HL-60/S4 treated with phorbol 12-myristate 13-acetate at 8.2 ng/mL for 4 days and 3 days (cell line): Measurements from ENCODE around the gene CCL25.
"Not testable (repeated sequence)": the region's sequence is repeated elsewhere in the genome, so short reads cannot be mapped to it uniquely, and the experiment has no call there.

Source experiments
- in situ Hi-C: fragments of 300-500 bp; cut with MboI; formaldehyde crosslinking; loops from 2 replicates; pipeline ENCODE4 v1.15.0; 2022; ENCODE audit warnings: low sequenced_read_pairs

The CCL25 gene

DNA sequence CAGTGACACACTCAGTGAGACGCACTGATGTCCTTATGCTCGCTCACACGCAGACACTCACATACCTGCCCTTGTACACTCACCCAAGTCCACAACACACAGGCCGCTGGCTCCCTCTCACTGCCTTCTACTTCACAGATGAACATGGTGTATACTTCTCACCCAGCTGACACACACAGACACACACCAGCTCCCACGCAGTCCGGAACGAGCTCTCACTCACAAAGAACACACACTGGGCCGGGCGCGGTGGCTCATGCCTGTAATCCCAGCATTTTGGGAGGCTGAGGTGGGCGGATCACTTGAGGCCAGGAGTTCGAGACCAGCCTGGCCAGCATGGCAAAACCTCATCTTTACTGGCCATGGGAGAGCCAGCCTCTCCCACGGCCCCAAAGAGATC, 31.6 kb downstream of the CCL25 start:
- in situ Hi-C loops = no loop called here

DNA sequence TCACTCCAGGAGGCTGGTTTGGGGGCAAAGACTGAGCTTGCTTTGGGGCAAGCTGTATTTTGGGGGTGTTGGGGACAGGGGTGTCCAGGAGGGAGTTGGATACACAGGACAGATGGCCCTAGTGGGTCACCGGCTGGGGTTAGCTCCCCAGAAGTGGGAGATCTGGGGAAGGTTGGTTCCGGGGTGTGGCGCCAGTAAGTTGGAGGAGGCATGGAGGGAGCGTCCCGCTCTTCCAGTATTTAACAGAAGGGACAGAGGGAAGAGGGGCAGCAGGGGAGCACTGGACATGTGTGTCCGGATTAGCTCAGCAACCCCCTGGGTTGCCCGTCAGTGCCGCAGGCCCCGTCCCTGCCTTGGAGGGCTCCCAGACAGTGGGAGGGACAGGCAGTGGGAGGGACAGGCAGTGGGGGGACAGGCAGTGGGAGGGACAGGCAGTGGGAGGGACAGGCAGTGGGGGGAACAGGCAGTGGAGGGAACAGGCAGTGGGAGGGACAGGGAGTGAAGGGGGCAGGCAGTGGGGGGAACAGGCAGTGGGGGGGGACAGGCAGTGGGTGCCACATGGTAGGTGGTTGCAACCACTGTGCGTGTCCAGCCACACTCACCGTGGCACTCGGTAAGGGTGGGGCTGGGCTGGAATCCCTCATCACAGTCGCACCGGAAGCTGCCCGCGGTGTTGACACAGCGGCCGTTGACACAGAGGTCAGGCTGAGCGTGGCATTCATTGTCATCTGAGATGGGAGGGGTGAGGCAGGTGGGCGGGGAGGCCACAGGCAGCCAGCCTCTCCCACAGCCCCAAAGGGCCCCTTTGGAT, 33.2 kb downstream of the CCL25 start:
- in situ Hi-C loops = no loop called here

DNA sequence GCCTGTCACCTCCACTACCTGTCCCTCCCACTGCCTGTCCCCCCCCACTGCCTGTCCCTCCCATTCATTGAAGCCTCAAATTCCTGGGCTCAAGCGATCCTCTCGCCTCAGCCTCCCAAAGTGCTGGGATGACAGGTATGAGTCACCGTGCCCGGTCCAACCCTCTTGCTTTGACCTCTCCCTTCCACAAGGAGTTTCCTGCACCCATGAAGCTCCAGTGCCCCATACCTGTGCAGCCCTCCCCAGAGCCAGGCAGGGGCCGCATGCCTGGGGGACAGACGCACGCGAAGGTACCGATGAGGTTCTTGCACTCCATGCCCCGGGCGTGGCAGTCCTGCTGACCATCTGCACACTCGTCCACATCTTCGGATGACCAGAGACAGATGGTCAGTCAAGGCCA, 34.3 kb downstream of the CCL25 start:
- in situ Hi-C loops = no loop called here

DNA sequence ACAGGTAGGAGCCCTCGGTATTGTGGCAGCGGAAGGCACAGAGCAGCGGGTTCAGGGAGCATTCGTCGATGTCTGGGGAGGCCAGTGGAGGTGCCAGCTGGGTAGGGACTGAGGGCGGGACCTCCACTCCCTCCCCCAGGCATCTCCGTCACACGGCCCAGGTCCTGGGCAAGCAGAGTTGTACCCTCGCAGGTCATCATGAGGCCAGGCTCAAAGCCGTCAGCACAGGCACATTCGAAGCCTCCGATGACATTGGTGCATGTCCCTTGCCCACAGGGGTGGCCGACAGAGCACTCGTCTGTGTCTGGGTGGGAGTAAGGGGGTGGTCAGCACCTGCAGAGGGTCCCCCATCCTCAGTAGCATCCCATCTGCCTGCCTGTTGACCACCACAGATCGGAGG, 35.3 kb downstream of the CCL25 start:
- in situ Hi-C loops = no loop called here

DNA sequence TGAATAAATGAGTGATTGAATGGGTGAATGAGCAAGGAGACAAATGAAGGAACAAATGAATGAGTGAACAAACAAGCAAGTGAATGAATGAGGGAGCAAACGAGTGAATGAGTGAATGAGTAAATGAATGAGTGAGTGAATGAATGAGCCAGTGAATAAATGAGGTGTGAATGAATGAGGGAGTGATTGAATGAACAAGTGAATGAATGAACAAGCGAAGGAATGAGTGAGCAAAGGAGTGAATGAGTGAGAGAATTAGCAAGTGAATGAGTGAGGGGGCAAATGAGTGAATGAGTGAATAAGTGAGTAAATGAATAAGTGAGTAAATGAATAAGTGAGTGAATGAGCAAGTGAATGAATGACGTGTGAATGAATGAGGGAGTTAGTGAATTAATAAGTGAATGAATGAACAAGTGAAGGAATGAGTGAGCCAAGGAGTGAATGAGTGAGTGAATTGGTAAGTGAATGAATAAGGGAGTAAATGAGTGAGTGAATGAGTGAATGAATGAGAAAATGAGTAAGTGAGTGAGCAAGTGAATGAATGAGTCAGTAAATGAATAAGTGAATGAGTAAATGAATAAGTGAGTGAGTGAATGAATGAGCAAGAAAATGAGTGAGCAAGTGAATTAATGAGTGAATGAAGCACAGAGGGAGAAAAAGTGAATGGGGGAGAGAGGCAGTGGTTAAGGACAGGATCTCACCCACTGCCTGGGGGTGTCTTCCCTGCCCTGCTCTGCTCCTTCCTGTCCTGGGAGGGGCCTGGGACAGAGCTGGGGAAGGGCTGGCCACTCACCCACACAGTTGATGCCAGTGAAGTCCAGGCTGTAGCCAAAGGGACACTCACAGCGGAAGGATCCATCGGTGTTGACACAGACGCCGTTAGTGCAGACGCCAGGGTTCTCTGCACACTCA, 36.4 kb downstream of the CCL25 start:
- in situ Hi-C loops = no loop called here

DNA sequence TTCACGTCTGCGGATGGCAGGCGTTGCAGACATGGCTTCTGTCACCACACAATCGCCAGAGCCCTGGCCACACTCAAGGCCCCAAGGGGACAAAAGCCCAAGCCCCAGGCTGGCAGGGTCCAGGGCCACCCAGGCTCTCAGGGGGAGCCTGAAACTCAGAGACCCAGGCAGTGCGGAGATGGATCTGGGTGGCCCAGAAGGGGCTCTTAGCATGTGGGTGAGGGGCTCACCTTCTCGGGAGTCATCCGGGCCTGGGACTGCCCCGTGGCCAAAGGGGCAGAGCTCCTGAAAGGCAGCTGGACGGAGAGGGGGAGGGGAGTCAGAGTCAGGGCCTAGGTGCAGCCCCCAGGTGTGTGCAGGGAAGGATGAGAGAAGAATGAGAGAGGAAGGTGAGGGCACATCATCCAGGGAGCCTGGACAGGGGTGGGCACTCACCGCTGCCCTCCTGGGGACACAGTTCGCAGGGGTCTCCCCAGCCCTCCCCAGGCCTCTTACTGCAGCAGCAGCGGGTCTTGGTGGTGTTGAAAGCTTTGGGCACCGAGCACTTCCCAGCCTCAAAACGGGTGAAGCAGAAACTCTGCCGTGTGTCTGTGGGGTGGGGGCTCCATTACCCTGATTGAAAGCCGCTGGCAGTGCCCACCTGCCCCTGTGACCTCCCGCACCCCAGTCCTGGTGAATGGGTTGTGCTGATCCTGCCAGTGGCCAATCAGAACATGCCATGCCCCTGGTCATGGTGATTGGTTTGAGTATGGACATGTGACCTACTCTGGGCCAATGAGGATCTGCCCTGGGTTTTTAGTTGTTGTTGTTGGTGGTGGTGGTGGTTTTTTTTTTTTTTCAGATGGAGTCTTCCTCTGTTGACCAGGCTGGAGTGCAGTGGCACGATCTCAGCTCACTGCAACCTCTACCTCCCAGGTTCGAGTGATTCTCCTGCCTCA, 37.4 kb downstream of the CCL25 start:
- in situ Hi-C loops = no loop called here

DNA sequence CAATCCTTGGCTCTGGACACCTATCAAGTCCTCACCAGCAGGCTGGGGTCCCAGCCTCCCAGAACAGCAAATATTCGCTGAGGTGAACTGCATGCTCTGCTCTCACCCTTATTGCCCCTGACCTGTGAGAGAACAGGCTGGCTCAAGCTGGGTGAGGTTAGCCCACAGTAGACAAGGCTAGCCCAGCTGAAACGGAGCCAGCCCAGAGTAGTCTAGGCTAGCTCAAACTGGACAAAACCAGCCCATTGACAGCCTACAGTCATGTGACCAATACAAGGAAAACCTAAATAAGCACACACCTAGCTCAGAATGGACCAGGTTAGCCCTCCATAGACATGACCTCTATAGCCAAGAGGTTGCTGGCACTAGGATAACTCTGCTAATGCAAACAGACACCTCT, 38.4 kb downstream of the CCL25 start:
- in situ Hi-C loops = no loop called here

DNA sequence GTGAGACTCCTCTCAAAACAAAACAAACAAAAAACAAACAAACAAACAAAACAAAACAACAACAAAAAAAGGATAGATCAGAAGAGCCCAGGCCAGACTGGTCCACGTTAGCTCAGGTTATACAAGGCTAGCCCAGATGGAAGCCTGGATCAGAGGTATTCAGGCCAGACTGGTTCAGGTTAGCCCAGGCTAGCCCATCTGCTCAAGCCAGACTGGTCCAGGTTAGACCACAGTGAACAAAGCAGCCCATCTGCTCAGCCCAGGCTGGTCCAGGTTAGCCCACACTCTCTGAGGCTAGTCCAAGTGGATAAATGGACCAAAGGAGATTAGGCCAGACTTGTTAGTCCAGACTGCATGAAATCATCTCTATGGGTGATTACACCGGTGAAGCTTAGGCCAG, 41.2 kb downstream of the CCL25 start:
- in situ Hi-C loops = no loop called here

DNA sequence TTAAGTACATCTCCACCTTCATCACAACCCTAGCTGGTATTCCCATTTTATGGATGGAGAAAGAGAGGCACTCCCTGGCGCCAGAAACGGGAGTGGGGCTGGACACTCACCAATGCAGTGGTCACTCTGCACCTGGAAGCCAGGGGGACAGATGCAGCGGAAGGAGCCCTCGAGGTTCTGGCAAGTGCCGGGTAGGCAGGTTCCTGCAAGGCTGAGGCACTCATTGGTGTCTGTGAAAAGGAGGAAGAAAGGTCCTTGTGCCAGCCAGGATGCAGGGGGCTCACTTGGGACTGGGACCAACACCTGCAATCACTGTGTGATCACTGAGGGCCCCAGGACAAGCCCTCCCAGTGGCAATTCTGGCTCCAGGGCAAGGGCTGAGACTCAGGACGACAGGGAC, 41.8 kb downstream of the CCL25 start:
- in situ Hi-C loops = no loop called here

DNA sequence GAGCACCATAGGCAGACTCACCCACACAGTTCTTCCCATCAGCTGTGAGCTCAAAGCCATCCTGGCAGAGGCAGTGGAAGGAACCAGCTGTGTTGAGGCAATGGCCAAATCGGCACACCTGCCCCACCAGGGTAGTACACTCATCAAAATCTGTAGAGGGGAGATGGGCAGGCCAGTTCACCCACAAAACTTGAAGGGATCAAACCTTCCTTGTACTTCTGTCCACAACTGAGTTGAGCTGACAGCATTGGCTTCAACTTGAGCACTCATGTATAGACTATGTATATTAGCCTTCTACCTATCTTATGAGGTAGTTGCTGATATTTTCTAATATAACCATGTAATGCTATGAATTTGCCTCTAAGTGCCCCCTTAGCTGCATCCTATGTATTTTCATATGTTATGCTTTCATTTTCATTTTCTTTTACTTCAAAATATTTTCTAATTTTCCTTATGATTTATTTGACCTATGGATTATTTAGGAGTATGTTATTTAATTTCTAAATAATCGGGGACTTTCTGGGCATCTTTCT, 42.9 kb downstream of the CCL25 start:
- in situ Hi-C loops = no loop called here

DNA sequence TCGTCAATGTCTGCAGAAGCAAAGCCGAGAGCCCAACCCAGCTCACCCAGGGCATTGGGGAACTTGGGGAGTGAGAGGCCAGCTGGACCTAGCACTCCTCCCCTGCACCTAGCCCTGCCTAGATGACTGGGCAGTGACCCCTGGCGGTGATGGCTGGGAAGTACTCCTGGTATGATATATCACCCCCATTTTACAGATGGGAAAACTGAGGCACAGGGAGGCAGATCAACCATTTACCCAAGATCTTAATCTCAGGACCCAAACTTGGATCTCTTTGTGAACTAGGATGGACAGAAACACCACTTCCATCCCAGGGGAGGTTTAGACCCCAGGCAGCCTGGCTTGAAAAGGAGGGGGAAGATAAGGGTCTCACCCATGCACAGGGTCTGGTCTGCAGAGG, 43.5 kb downstream of the CCL25 start:
- in situ Hi-C loops = no loop called here

DNA sequence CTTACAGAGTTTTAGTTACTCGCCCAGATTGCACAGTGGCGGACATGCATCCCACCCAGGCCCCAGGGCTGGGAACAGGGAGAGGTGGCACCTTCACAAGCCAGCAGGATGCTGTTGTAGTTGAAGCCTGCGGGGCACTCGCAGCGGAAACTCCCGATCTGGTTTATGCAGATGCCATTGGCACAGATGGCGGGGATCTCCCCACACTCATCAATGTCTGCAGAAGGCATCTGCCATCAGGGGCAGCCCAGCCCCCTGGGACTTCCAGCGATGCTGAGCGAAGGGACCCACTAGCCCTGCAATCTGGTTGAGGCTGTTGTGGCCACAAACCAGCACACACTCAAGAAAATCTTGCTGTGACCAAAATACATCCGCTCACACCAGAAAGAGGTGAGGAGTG, 44.6 kb downstream of the CCL25 start:
- in situ Hi-C loops = no loop called here

DNA sequence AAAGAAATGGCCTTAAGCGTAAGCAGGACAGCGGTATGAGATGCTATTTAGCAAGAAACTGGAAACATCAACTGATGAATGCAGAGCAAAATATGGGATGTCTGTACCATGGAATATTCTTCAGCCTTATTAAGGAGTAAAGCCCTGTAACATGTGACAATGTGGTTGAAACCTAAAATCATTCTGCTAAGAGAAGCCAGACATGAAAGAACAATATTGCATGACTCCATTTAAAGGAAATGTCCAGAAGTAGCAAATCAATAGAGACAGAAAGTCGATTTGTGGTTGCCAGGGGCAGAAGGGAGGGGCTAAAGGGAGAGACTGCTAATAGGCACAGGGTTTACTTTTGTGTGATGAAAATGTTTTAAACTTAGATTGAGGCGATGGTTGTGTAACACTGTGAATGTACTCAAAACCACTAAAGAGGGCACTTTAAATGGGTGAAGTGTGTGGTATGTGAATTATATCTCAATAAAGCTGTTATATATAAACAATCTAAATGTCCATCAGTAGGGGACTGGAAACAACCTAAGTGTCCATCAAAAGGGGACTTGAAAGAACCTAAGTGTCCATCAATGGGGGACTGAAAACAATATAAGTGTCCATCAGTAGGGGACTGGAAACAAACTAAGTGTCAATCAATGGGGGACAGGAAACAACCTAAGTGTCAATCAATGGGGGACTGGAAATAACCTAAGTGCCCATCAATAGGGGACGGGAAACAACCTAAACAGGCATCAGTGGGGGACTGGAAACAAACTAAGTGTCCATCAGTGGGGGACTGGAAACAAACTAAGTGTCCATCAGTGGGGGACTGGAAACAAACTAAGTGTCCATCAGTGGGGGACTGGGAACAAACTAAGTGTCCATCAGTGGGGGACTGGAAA, 45.4 kb downstream of the CCL25 start:
- in situ Hi-C loops = no loop called here

DNA sequence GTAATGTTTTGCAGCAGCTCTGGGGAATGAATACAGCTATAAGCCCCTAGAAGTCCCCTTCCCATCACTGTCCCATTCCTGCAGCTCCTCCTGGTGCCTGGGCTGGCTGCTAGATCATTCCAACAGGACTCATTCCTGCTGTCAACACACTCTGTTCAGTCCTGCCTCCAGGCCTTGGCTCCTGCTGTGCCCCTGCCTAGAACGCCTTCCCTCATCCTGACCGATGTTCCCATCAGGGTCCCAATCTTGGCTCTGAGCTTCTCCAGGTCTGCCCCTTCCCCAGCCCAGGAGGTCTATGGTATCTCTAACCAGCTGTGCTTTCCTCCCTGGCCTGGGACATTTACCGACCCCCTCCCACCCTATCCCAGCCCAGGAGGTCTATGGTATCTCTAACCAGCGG, 48.8 kb downstream of the CCL25 start:
- in situ Hi-C loops = no loop called here

DNA sequence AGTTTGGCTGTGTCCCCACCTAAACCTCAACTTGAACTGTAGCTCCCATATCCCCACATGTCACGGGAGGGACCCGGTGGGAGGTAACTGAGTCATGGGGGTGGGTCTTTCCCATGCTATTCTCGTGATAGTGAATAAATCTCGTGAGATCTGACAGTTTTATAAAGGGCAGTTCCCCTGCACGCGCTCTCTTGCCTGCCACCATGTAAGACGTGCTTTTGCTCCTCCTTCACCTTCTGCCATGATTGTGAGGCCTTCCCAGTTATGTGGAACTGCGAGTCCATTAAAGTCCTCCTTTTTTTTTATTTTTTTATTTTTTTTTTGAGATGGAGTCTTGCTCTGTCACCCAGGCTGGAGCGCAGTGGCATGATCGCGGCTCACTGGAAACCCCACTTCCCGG, 49.4 kb downstream of the CCL25 start:
- in situ Hi-C loops = not testable (repeated sequence)

DNA sequence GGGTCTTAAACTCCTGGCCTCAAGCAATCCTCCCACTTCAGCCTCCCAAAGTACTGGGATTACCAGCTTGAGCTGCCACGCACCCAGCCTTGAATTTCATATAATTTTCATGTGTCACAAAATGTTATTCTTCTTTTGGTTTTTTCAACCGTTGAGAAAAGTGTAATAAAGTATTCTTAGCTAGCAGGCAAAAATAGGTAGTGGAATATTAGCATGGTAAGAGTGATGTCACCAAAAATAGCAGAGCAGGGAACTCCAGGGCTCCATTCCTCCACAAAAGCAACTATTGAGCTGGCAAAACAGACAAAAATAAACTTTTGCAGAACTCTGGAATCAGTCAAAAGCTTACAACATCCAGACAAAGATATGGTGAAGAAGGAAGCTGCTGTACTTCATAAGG, 52.9 kb downstream of the CCL25 start:
- in situ Hi-C loops = no loop called here

DNA sequence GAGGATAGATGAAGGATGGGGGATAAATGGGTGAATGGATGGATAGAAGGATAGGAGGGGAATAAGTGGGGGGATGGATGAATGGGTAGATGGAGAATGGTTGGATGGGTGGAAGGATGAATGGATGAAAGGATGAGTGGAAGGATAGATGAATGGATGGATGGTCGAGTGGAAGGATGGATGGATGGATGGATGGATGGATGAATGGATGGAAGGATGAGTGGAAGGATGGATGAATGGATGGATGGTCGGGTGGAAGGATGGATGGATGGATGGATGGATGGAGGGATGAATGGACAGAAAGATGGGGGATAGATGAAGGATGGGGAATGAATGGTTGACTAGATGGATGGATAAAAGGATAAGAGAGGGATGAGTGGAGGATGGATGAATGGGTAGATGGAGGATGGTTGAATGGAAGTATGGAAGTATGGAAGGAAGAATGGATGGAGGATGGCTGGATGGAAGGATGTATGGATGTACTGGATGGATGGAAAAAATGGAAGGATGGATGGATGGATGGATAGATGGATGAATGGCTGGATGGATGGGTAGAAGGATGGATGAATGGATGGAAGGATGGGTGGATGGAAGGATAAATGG, 54.8 kb downstream of the CCL25 start:
- in situ Hi-C loops = no loop called here

DNA sequence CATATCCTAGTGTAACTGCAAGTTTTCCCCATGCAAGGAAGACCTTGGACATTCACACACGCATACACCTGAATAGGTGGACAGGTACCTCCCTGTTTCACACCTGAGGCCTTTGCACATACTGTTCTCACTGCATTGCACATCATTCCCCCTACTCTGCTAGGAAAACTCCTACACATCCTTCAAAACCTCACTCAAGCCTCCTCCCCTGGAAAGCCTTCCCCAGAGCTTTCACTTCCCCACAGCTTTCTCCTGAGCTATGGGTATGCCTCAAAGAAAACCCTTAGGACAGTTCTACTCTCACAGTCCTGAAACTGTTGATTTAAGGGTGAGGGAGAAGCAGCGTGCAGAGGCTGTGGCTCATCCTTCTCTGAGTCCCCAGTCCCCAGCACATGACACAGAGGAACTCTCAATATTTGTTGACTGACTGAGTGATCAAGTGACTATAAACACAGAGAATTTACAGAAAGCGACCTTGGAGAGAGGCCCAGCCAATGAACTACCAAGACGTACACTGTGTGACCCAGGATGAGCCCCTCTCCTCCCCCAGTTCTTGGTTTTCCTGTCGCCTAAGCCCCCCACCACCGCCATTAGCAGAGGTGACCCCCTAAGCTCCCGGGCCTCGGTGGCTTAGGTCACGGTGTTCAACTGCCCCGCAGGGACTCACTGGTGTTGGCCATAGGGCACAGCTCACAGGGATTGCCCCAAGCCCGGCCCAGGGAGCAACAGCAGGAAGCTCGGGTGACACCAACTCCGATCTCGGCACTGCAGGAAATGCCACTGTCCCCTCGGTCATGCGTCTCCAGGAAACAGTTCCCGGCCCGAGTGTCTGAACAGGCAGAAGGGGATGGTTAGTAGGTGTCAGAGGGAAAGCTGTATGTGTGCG, 56.2 kb downstream of the CCL25 start:
- in situ Hi-C loops = no loop called here
